ENCODE measurements around the gene EIF3L.

Gene EIF3L

DNA sequence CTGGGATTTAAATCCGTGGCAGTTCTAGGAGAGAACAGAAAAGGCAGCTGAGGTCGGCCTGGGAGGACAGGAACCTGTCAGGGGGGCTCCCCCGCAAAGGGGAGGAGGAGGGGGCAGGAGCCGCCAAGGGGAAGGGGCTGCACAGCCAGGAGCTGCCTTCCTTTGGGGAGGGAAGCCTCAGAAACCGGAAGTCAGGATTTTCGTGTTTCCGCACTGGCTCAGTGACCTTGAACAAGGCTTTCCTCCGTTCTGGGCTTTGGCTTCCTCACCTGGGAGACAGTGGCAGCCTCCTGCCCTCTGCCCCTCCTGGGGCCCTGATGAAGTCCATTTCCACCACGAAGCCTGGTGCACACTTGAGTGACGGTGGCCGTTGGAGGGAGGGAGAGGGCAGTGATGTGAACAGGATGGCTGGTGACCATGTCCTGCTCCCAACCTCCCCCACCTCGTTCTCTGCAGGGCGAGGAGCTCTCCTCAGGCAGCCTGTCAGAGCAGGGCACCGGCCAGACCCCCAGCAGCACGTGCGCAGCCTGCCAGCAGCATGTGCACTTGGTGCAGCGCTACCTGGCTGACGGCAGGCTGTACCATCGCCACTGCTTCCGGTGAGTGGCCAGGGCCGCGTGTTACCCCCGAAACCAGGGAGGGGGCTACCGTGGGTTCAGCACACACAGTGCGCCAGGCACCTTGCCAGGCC, 69.5 kb downstream of the EIF3L start:
- H4K8ac ChIP-seq (ENCODE audit: low read depth, low read length): no peak overlapping the region
- H3K4me1 ChIP-seq (ENCODE audit: control insufficient read depth in 1 of 2, insufficient read depth in 2 of 2, low read length in 2 of 2): no peaks in the 10 kb centered on the region
- no peaks in the 10 kb centered on the region for H3K27me3 ChIP-seq (ENCODE audit: insufficient read depth, low read length)
- H3K18ac ChIP-seq (ENCODE audit: low read length): no peak overlapping the region
- no peak overlapping the region for H4K91ac ChIP-seq (ENCODE audit: low read depth, low read length)
- no peak overlapping the region for H2BK120ac ChIP-seq (ENCODE audit: insufficient read depth, low read length, poor library complexity)
- H3K27ac ChIP-seq (ENCODE audit: low read depth, low read length): no peak overlapping the region
- no peak overlapping the region for H2AK5ac ChIP-seq (ENCODE audit: low read length)
- no peaks in the 10 kb centered on the region for H3K79me2 ChIP-seq (ENCODE audit: control insufficient read depth, insufficient read depth, low read length, poor library complexity)
- H3K4me3 ChIP-seq (ENCODE audit: low read depth, low read length): peak overlapping the region; percentile 28
- H3K9ac ChIP-seq (ENCODE audit: low read length): no peak overlapping the region
- no peak overlapping the region for H3K23ac ChIP-seq (ENCODE audit: low read length)
- H4K12ac ChIP-seq (ENCODE audit: low read depth, low read length): no peak overlapping the region
- no CpG with 5 or more reads among the region's 25 CpGs for WGBS (ENCODE audit: extremely low coverage, insufficient coverage, insufficient read length)
- H2AFZ ChIP-seq (ENCODE audit: insufficient read depth, low read length, poor library complexity): no peak overlapping the region
- no peaks in the 10 kb centered on the region for H3K79me1 ChIP-seq (ENCODE audit: low read length)
- no peak overlapping the region for H2BK12ac ChIP-seq (ENCODE audit: low read length)
- no peak overlapping the region for H3K14ac ChIP-seq (ENCODE audit: low read length)
- no peak overlapping the region for H3K4ac ChIP-seq (ENCODE audit: low read depth, low read length)
- peaks cover 5% of the 10 kb centered on the region for H3K9me3 ChIP-seq (ENCODE audit: insufficient read depth, low read depth, low read length)
- no peak overlapping the region for H3K4me2 ChIP-seq (ENCODE audit: low read length)
- H2BK5ac ChIP-seq (ENCODE audit: low read depth, low read length, poor library complexity): no peak overlapping the region
- peaks cover 78 to 81% of the 10 kb centered on the region in 2 experiments for H3K36me3 ChIP-seq (ENCODE audit: control insufficient read depth in 1 of 2, insufficient read depth in 2 of 2, low read length in 2 of 2)
- DNase-seq: no peak

DNA sequence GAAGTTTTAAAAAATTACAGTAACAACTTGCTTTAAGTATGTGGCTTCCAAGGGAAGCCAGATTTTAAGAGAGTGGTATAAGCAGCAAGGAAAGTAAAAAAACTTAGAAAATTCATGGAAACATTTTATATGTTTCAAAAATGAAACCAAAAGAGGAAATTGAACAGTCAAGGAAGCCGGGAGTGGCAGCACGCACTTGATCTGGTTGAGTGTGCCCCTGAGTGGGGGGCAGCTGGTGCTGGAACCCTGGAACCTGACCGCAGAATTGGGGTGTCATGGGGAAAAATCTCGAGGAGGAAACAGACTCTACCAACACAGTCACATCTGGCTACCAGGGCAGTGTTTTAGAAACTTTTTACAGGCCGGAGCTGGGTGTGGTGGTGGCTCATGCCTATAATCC, 70.9 kb downstream of the EIF3L start:
- WGBS (ENCODE audit: extremely low coverage, insufficient coverage, insufficient read length): no CpG with 5 or more reads among the region's 5 CpGs
- Histone ChIP-seq H3K79me1 (ENCODE audit: low read length) (no peaks in the 10 kb centered on the region), H2BK12ac (ENCODE audit: low read length) (no peak overlapping the region), H3K79me2 (ENCODE audit: control insufficient read depth, insufficient read depth, low read length, poor library complexity) (no peaks in the 10 kb centered on the region), H3K9ac (ENCODE audit: low read length) (no peak overlapping the region), H3K36me3 (ENCODE audit: control insufficient read depth in 1 of 2, insufficient read depth in 2 of 2, low read length in 2 of 2) (peaks cover 85 to 88% of the 10 kb centered on the region in 2 experiments), H3K27ac (ENCODE audit: low read depth, low read length) (no peak overlapping the region), H4K8ac (ENCODE audit: low read depth, low read length) (no peak overlapping the region), H3K27me3 (ENCODE audit: insufficient read depth, low read length) (no peaks in the 10 kb centered on the region), H2AFZ (ENCODE audit: insufficient read depth, low read length, poor library complexity) (no peak overlapping the region), H3K14ac (ENCODE audit: low read length) (no peak overlapping the region), H3K4me2 (ENCODE audit: low read length) (no peak overlapping the region), H4K12ac (ENCODE audit: low read depth, low read length) (no peak overlapping the region), H3K23ac (ENCODE audit: low read length) (no peak overlapping the region), H3K4me1 (ENCODE audit: control insufficient read depth in 1 of 2, insufficient read depth in 2 of 2, low read length in 2 of 2) (no peaks in the 10 kb centered on the region), H3K18ac (ENCODE audit: low read length) (no peak overlapping the region), H3K9me3 (ENCODE audit: insufficient read depth, low read depth, low read length) (peaks cover 5% of the 10 kb centered on the region), H2AK5ac (ENCODE audit: low read length) (no peak overlapping the region), H3K4me3 (ENCODE audit: low read depth, low read length) (no peak overlapping the region), H4K91ac (ENCODE audit: low read depth, low read length) (no peak overlapping the region), H3K4ac (ENCODE audit: low read depth, low read length) (no peak overlapping the region), H2BK5ac (ENCODE audit: low read depth, low read length, poor library complexity) (no peak overlapping the region), H2BK120ac (ENCODE audit: insufficient read depth, low read length, poor library complexity) (no peak overlapping the region)
- no peak for DNase-seq

DNA sequence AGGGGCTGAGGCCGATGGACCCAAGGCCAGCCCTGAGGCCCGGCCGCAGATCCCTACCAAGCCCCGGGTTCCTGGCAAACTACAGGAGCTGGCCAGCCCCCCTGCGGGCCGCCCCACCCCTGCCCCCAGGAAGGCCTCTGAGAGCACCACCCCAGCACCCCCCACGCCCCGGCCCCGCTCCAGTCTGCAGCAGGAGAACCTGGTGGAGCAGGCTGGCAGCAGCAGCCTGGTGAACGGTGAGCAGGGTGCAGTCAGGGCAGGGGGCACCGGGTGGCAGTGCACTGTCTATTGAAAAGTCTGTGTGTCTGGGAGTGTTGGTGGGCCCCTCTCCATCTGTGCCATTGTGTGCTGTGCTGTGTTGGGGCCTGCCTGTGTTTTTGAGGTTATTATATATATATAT, 73.0 kb downstream of the EIF3L start:
- Histone ChIP-seq H4K12ac (ENCODE audit: low read depth, low read length) (no peak overlapping the region), H3K14ac (ENCODE audit: low read length) (no peak overlapping the region), H4K91ac (ENCODE audit: low read depth, low read length) (no peak overlapping the region), H2BK120ac (ENCODE audit: insufficient read depth, low read length, poor library complexity) (no peak overlapping the region), H3K27me3 (ENCODE audit: insufficient read depth, low read length) (no peaks in the 10 kb centered on the region), H2AK5ac (ENCODE audit: low read length) (no peak overlapping the region), H3K4me1 (ENCODE audit: control insufficient read depth in 1 of 2, insufficient read depth in 2 of 2, low read length in 2 of 2) (no peaks in the 10 kb centered on the region), H3K27ac (ENCODE audit: low read depth, low read length) (no peak overlapping the region), H3K9me3 (ENCODE audit: insufficient read depth, low read depth, low read length) (peaks cover 4% of the 10 kb centered on the region), H3K23ac (ENCODE audit: low read length) (no peak overlapping the region), H3K79me2 (ENCODE audit: control insufficient read depth, insufficient read depth, low read length, poor library complexity) (no peaks in the 10 kb centered on the region), H2BK12ac (ENCODE audit: low read length) (no peak overlapping the region), H3K9ac (ENCODE audit: low read length) (no peak overlapping the region), H3K36me3 (ENCODE audit: control insufficient read depth in 1 of 2, insufficient read depth in 2 of 2, low read length in 2 of 2) (peaks cover 89% of the 10 kb centered on the region in 2 experiments), H2AFZ (ENCODE audit: insufficient read depth, low read length, poor library complexity) (no peak overlapping the region), H3K4ac (ENCODE audit: low read depth, low read length) (no peak overlapping the region), H3K4me3 (ENCODE audit: low read depth, low read length) (no peak overlapping the region), H3K79me1 (ENCODE audit: low read length) (no peaks in the 10 kb centered on the region), H3K18ac (ENCODE audit: low read length) (no peak overlapping the region), H4K8ac (ENCODE audit: low read depth, low read length) (no peak overlapping the region), H3K4me2 (ENCODE audit: low read length) (no peak overlapping the region), H2BK5ac (ENCODE audit: low read depth, low read length, poor library complexity) (no peak overlapping the region)
- DNase-seq: no peak
- no CpG with 5 or more reads among the region's 11 CpGs for WGBS (ENCODE audit: extremely low coverage, insufficient coverage, insufficient read length)

DNA sequence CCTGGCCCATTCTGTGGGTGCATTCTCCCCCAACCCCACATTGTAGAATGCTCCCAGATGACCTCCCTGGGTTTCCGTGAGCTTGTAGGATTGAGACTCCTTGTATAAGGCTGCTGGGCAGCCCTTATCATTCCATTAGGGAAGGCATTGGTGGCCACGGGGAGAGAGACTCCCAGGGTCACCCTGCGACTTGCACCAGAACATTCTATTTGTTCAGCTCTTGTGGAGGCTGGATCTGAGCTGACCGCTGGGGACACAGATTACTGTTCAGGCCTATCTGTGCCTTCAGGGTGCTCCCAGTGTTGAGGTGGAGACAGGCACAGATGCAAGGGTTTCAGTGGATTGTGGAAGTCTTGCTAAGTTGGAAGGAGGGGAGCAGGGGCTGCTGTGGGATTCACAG, 74.7 kb downstream of the EIF3L start:
- no peak overlapping the region for H2BK120ac ChIP-seq (ENCODE audit: insufficient read depth, low read length, poor library complexity)
- H3K36me3 ChIP-seq (ENCODE audit: control insufficient read depth in 1 of 2, insufficient read depth in 2 of 2, low read length in 2 of 2): peaks cover 84 to 86% of the 10 kb centered on the region in 2 experiments
- H3K4me2 ChIP-seq (ENCODE audit: low read length): no peak overlapping the region
- no peak overlapping the region for H3K4ac ChIP-seq (ENCODE audit: low read depth, low read length)
- no peak overlapping the region for H3K4me3 ChIP-seq (ENCODE audit: low read depth, low read length)
- no peak overlapping the region for H3K14ac ChIP-seq (ENCODE audit: low read length)
- no peak overlapping the region for H3K9ac ChIP-seq (ENCODE audit: low read length)
- H2AFZ ChIP-seq (ENCODE audit: insufficient read depth, low read length, poor library complexity): no peak overlapping the region
- no CpG with 5 or more reads among the region's 4 CpGs for WGBS (ENCODE audit: extremely low coverage, insufficient coverage, insufficient read length)
- no peak overlapping the region for H4K12ac ChIP-seq (ENCODE audit: low read depth, low read length)
- no peak overlapping the region for H2BK12ac ChIP-seq (ENCODE audit: low read length)
- H3K79me2 ChIP-seq (ENCODE audit: control insufficient read depth, insufficient read depth, low read length, poor library complexity): no peaks in the 10 kb centered on the region
- peaks cover 2% of the 10 kb centered on the region for H3K9me3 ChIP-seq (ENCODE audit: insufficient read depth, low read depth, low read length)
- H3K18ac ChIP-seq (ENCODE audit: low read length): no peak overlapping the region
- no peak overlapping the region for H3K27ac ChIP-seq (ENCODE audit: low read depth, low read length)
- no peaks in the 10 kb centered on the region for H3K4me1 ChIP-seq (ENCODE audit: control insufficient read depth in 1 of 2, insufficient read depth in 2 of 2, low read length in 2 of 2)
- no peak overlapping the region for H4K8ac ChIP-seq (ENCODE audit: low read depth, low read length)
- no peaks in the 10 kb centered on the region for H3K27me3 ChIP-seq (ENCODE audit: insufficient read depth, low read length)
- H3K23ac ChIP-seq (ENCODE audit: low read length): no peak overlapping the region
- no peak for DNase-seq
- no peak overlapping the region for H4K91ac ChIP-seq (ENCODE audit: low read depth, low read length)
- no peak overlapping the region for H2AK5ac ChIP-seq (ENCODE audit: low read length)
- no peaks in the 10 kb centered on the region for H3K79me1 ChIP-seq (ENCODE audit: low read length)
- H2BK5ac ChIP-seq (ENCODE audit: low read depth, low read length, poor library complexity): no peak overlapping the region

Measured in trophoblast cell (in vitro differentiated cells and primary cell).